Calu3 (cell line): ENCODE measurements around the gene NOL4L. TPM values are rescaled to one million over a fixed set of nuclear protein-coding genes. Genes with fewer than 3 reads are reported as not detected.
A peak's percentile ranks its signal among the peaks of the same experiment; 100 is the strongest.

Experiments used
- Bru-seq: library from RNA; stranded (reverse); fragments of 400-500 nt; gene quantifications from one replicate; lab custom pipeline; 2021; lab: Mats Ljungman, UMichigan
- BruChase-seq, 2 experiments: library from RNA; stranded (reverse); fragments of 400-500 nt; gene quantifications; one replicate each; lab custom pipeline; 2021; lab: Mats Ljungman, UMichigan
- BruUV-seq: library from RNA; stranded (reverse); fragments of 400-500 nt; replicated peaks from 2 replicates; lab custom pipeline; 2021; lab: Mats Ljungman, UMichigan
- CTCF ChIA-PET: fragments of 300-600 bp; sonication (Branson Sonifier 250); formaldehyde crosslinking; loops from one replicate; lab custom pipeline; 2022; ENCODE audit warnings: antibody characterized with exemption; lab: Charles Lee
- DNase-seq: peaks from one replicate; pipeline ENCODE4 v3.0.0; 2022
- H3K27ac Mint-ChIP-seq: one replicate; pipeline ENCODE4 v1.8.0; 2022; ENCODE audit warnings: mixed read lengths; ENCODE audit not compliant: unreplicated experiment
- H3K27me3 Mint-ChIP-seq: one replicate; pipeline ENCODE4 v1.8.0; 2022; ENCODE audit warnings: mixed read lengths; ENCODE audit not compliant: unreplicated experiment
- H3K36me3 Mint-ChIP-seq: one replicate; pipeline ENCODE4 v1.8.0; 2022; ENCODE audit warnings: mild to moderate bottlenecking, moderate library complexity, mixed read lengths; ENCODE audit not compliant: insufficient read depth, unreplicated experiment
- H3K4me1 Mint-ChIP-seq: one replicate; pipeline ENCODE4 v1.8.0; 2022; ENCODE audit warnings: mild to moderate bottlenecking, low read depth, mixed read lengths; ENCODE audit not compliant: unreplicated experiment
- H3K4me3 Mint-ChIP-seq: one replicate; pipeline ENCODE4 v1.8.0; 2022; ENCODE audit warnings: mild to moderate bottlenecking, low read depth, moderate library complexity, mixed read lengths; ENCODE audit not compliant: unreplicated experiment
- H3K9me3 Mint-ChIP-seq: one replicate; pipeline ENCODE4 v1.8.0; 2022; ENCODE audit warnings: low read depth, mixed read lengths; ENCODE audit not compliant: unreplicated experiment
- intact Hi-C: fragments of 100-400 bp; cut with micrococcal nuclease; formaldehyde crosslinking; loops from one replicate; pipeline ENCODE4 v1.10.0; 2022; ENCODE audit not compliant: unreplicated experiment
- long read RNA-seq: library from polyadenylated mRNA; stranded (forward); transcript quantifications from one replicate; pipeline ENCODE4 v2.0.0, GENCODE V29; 2022
- total RNA-seq: library from RNA; stranded (reverse); gene quantifications from 2 replicates; pipeline ENCODE4 v1.2.3, GENCODE V29; 2022
- TF ChIP-seq, protein P1 (sequence below): fragments of 200-600 bp; IDR thresholded peaks from one replicate; pipeline ENCODE4 v1.8.0; 2022; ENCODE audit warnings: antibody characterized with exemption; ENCODE audit not compliant: unreplicated experiment

NOL4L gene, protein sequence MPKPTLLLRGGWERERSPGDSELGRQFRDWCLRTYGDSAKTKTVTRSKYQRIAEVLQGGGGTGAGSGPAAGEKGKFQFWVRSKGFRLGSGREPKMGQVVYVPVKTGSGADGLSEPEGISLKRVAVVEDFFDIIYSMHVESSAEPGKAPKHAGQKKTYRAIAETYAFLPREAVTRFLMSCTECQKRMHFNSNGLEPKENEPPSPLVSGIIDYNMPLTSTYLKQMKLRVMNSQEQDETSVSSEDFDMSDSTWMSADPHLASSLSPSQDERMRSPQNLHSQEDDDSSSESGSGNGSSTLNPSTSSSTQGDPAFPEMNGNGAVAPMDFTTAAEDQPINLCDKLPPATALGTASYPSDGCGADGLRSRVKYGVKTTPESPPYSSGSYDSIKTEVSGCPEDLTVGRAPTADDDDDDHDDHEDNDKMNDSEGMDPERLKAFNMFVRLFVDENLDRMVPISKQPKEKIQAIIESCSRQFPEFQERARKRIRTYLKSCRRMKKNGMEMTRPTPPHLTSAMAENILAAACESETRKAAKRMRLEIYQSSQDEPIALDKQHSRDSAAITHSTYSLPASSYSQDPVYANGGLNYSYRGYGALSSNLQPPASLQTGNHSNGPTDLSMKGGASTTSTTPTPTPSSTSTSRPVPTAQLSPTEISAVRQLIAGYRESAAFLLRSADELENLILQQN
- 46.9 and 55.7 TPM in 2 replicates for total RNA-seq
- percentile 54 among the genes with signal in this experiment for Bru-seq, nascent RNA
- percentile 52 among the genes with signal in this experiment for BruChase-seq, experiment 1, labeled RNA remaining after a 6-hour chase
- percentile 60 among the genes with signal in this experiment for BruChase-seq, experiment 2, labeled RNA remaining after a 2-hour chase
- long read RNA-seq, full-length matches to known transcripts, result 6 of 31 reads
- long read RNA-seq, partial matches to known transcripts, result 3 of 31 reads
- long read RNA-seq, other reads (novel, unspliced or antisense), result 22 of 31 reads

DNA sequence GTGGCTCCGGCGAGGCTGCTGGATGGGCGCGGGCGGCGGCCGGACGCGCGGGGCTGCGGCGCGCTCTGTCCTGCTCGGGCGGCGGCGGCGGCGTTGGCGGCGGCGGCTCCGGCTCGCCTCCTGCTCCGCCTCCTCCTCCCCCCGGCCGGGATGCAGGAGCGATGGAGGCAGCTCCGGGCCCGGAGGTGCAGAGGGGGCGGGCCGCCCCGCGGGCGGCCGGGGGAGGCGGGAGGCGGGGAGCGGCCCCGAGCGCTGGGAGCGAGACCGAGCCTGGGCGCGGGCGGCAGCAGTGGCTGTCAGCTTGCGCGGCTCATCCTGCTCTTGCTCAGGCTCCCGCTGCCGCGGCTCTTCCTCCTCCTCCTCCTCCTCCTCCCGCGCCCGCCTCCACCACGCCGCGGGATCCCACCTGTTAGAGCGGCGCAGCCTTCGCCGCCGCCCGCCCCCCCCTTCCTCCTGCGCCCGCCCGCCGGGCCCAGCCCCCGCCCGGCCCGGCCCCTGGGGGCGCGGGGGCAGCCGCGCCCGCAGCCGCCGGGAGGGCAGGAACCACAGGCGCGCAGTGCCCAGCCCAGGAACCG lies at the start of gene NOL4L:
Gene NOL4L, minus strand, starts transcription at position 323 of the 575 bp plus-strand sequence. CDS start 443 bp downstream, outside the sequence.
- Mint-ChIP-seq H3K27me3 (peaks cover 54% of the 10 kb centered on the region), H3K4me3 (peak within 1 kb of the TSS; percentile 62), H3K4me1 (peaks cover 23% of the 10 kb centered on the region), H3K27ac (no peak within 1 kb of the TSS), H3K36me3 (peaks cover 9% of the 10 kb centered on the region), H3K9me3 (no peaks in the 10 kb centered on the region)
- CTCF ChIA-PET, result no interaction called here
- DNase-seq, result peak; percentile 41
- TF ChIP-seq, protein P1, sequence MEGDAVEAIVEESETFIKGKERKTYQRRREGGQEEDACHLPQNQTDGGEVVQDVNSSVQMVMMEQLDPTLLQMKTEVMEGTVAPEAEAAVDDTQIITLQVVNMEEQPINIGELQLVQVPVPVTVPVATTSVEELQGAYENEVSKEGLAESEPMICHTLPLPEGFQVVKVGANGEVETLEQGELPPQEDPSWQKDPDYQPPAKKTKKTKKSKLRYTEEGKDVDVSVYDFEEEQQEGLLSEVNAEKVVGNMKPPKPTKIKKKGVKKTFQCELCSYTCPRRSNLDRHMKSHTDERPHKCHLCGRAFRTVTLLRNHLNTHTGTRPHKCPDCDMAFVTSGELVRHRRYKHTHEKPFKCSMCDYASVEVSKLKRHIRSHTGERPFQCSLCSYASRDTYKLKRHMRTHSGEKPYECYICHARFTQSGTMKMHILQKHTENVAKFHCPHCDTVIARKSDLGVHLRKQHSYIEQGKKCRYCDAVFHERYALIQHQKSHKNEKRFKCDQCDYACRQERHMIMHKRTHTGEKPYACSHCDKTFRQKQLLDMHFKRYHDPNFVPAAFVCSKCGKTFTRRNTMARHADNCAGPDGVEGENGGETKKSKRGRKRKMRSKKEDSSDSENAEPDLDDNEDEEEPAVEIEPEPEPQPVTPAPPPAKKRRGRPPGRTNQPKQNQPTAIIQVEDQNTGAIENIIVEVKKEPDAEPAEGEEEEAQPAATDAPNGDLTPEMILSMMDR, result no peak
- no TSS peak for BruUV-seq
- intact Hi-C loops, result no loop called here

DNA sequence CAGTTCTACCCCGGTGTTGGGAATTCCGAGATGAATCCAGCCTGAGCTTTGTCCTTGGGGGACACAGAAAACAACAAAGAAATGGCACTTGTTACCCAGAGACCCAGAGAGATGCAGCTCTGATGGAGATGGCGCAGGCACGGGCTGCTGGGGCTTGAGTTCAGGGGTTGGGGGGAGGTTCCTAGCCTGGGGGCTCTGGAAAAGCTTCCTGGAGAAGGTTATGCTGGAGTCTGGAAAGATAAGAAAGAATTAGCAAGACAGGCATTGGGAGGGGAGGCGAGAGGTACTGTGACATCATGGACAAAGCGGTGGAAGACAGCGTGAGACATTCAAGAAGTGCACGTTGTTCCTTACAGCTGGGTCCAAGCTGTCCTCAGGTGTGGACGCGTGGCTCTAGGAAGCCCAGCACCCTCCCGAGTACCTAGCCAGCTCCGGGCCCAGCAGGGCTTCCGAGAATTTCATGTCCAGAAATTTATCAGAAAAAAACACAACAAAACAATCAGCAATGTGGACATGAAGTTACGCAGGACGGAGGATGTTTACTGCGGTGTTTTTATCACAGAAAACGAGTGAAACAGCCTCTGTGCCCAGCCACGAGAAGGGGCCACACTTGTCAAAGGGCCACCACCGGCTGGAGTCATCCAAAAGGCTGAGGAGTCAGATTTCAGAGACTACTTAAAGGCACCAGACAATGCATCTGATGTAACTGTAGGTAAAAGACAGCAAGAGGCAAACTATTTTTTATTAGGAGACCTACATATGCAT lies 49.1 kb upstream of the NOL4L start:
- CTCF ChIA-PET, result no interaction called here
- no TSS peak for BruUV-seq
- Mint-ChIP-seq H3K4me1 (no peaks in the 10 kb centered on the region), H3K9me3 (no peaks in the 10 kb centered on the region), H3K36me3 (no peaks in the 10 kb centered on the region), H3K4me3 (no peak overlapping the region), H3K27ac (no peak overlapping the region), H3K27me3 (peaks cover 88% of the 10 kb centered on the region)
- intact Hi-C loops, result no loop called here
- DNase-seq, result no peak
- TF ChIP-seq, protein P1, result no peak

DNA sequence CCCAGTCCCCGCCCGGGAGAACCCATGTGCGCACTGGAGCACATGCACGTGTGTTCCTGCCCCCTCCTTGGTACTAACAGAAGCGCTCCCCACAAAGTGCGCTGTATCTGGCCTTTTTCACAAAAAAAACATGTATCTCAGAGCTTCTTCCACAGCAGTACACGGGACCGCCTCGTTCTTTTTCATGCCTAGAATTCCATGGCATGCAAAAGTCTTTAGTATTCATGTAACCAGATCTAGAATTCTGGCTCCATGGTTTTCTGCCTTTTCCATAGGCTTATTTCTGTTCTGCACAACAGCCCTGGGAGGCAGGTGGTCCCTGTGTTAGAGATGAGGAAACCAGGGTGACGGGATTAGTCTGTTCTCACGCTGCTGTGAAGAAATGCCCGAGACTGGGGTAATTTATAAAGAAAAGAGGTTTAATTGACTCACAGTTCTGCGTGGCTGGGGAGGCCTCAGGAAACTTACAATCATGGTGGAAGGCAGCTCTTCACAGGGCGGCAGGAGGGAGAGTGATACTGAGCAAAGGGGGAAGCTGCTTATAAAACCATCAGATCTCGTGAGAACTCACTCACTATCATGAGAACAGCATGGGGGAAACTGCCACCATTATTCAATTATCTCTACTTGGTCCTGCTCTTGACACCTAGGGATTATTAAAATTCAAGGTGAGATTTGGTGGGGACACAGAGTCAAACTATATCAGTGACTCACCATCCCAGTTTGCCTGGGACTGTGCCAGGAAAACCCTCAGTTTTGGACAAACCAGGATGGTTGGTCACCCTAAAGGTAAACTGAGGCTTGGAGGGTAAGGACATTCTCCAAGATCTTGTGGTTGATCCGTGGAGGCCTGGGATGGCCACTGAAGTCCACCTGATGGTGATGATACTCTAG lies 47.6 kb upstream of the NOL4L start:
- Mint-ChIP-seq H3K27ac (no peak overlapping the region), H3K36me3 (no peaks in the 10 kb centered on the region), H3K27me3 (peaks cover 88% of the 10 kb centered on the region), H3K4me3 (no peak overlapping the region), H3K4me1 (no peaks in the 10 kb centered on the region), H3K9me3 (no peaks in the 10 kb centered on the region)
- no TSS peak for BruUV-seq
- intact Hi-C loops, result no loop called here
- DNase-seq, result no peak
- CTCF ChIA-PET, result interaction anchor here (0.5 kb wide), 1 partner anchor 105 kb away, joined by 3 read pairs; no protein-coding TSS in a partner anchor
- TF ChIP-seq, protein P1, result no peak
